ENCODE data around the gene MPV17L.
"Not testable (repeated sequence)": the region's sequence is repeated elsewhere in the genome, so short reads cannot be mapped to it uniquely, and the experiment has no call there.

The MPV17L gene

GRCh38 chr16:15395631-15396508 is at the start of gene MPV17L:
Gene MPV17L, plus strand, starts transcription at chr16:15395754. Its CDS starts 144 bp downstream, at chr16:15395898.
- not testable (repeated sequence) for DNase-seq

- DNase-seq = not testable (repeated sequence)
Measured at GRCh38 chr16:15348721-15349120, 46.8 kb upstream of the MPV17L start.

GRCh38 chr16:15351251-15351650 is 44.3 kb upstream of the MPV17L start:
- DNase-seq = not testable (repeated sequence)

GRCh38 chr16:15351745-15352144 is 43.8 kb upstream of the MPV17L start:
- not testable (repeated sequence) for DNase-seq

DNA sequence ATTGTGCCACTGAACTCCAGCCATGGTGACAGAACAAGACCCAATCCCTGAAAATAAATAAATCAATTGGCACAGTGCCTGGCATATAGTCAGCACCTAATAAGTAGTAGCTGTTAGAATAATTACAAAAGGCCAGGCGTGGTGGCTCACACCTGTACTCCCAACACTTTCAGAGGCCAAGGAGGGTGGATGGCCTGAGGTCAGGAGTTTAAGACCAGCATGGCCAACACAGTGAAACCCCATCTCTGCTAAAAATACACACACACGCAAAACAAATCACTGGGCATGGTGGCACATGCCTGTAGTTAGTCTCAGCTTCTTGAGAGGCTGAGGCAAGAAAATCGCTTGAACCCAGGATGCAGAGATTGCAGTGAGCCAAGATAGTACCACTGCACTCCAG is 42.7 kb upstream of the MPV17L start:
- DNase-seq = not testable (repeated sequence)

DNA sequence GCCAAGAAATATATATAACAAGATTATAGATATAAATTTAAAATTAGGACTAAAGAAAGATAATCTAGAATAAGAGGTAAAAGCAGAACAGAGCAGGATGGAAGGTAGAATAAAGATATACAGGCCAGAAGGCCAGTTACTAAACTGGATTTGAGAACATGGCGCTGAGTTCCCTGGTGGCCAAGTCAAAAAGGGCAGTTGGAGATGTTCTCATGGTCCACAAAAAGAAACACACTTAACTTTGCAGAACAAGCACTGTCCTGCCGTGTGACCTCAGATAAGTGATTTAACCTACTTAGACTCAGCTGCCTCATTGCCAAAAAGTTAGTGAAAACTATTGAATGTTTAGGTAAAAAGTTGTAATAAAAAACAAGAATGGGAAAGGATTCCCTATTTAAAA is 40.7 kb upstream of the MPV17L start:
- not testable (repeated sequence) for DNase-seq

GRCh38 chr16:15357495-15357894 is 38.1 kb upstream of the MPV17L start:
- DNase-seq = not testable (repeated sequence)

DNA sequence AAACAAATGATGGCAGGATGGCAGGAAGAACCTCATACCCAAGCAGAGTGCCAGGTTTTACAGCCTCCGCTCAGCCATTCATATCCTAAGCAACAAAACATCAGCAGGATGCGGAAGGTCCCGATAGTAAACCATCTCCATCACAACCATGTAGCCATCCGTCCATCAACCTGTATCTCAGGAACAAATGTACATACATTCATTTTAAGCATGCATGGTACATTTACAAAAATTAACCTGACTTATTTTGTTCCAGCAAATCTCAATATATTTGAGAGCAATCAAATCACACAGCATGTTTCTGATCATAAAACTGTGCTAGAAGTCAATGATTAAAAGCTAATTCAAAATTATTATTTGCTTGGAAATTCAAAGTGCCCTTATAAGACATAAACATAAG is 17.4 kb upstream of the MPV17L start, which contains the start of gene NPIPA5:
NPIPA5 (minus strand) TSS at position 101 of the 400 bp plus-strand sequence; CDS start at position 101, 0 bp downstream.
- not testable (repeated sequence) for DNase-seq

GRCh38 chr16:15382810-15383209 is 12.7 kb upstream of the MPV17L start:
- not testable (repeated sequence) for DNase-seq

GRCh38 chr16:15388060-15388459 is 7.5 kb upstream of the MPV17L start:
- DNase-seq = not testable (repeated sequence)

- DNase-seq = not testable (repeated sequence)
Measured at GRCh38 chr16:15389916-15390315, 5.6 kb upstream of the MPV17L start.

DNA sequence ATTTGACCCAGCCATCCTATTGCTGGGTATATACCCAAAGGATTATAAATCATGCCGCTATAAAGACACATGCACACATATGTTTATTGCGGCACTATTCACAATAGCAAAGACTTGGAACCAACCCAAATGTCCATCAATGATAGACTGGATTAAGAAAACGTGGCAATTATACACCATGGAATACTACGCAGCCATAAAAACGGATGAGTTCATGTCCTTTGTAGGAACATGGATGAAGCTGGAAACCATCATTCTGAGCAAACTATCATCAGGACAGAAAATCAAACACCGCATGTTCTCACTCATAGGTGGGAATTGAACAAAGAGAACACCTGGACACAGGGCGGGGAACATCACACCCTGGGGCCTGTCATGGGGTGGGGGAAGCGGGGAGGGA is 2.5 kb upstream of the MPV17L start:
- not testable (repeated sequence) for DNase-seq

DNA sequence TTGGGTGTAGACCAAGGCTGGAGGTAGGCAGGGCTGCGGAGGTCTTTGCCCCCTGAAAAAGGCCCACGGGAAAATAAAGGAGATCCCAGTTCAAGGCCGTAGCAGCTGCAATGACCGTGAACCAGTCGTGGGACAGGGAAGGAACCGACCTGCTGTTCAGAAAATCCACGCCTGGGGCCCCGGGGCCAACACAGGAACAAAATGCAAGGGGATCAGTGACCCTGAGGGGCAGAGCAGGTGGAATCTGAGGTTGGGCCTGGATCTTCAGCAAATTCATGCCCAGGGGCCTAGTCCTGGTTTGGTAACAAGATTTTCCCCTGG is 915 bp downstream of the MPV17L start:
- DNase-seq = not testable (repeated sequence)

DNA sequence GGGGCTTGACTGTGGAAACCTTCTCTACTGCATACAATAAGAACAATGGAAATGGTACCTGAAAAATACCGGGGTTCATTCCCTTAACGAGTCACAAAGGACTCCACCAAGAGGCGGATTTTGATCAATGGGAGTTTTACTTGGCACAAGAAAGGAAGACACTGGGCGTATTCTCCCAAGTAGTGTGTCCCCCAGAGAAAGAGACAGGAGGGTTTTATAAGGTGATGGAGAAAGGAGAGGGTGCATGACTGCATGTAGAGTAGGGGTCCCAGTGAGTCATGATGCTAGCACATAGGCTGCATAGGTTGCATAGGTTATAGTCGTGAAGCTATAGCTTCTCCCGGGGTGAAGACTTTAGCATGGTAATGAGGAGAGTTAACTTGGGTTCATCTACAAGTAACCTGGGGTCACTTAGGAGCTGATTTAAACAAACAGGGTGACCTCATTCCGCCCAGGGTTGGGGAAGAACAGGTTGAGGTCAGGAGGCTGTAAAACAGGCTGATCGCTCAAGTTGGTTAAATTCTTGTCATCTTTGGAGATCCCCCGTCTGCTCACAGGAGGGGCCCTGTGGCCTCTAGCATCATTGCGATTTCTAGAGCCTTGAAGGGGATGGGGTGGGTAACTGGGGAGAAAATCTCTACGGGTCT is 1.5 kb downstream of the MPV17L start:
- DNase-seq = no peak

DNA sequence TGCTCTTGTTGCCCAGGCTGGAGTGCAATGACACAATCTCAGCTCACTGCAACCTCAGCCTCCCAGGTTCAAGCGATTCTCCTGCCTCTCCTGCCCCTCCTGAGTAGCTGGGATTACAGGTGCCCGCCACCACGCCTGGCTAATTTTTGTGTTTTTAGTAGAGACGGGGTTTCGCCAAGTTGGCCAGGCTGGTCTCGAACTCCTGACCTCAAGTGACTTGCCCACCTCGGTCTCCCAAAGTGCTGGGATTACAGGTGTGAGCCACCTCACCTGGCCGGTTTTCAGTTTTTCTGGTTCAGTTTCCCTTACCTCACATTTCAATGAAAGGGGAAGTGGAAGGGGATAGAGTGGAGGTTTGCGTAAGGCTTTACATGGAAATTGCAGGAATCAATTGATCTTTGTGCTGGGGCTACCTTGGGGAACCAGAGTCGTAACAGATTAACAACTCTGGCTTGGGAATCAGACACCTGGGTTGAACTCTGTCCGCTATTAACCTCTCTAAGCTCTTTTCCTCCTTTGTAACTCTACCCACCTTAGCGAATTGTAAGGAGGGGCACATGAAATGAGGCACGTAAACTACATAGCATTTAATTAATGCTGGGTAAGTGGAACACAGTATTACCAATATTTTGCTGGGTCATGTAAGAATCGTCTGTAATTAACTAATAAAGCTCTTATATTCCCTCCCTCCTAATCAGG is 3.2 kb downstream of the MPV17L start:
- DNase-seq = no peak

- DNase-seq = no peak
Measured at GRCh38 chr16:15399317-15399716, 3.8 kb downstream of the MPV17L start.

GRCh38 chr16:15400314-15400713 is 4.8 kb downstream of the MPV17L start:
- not testable (repeated sequence) for DNase-seq

DNA sequence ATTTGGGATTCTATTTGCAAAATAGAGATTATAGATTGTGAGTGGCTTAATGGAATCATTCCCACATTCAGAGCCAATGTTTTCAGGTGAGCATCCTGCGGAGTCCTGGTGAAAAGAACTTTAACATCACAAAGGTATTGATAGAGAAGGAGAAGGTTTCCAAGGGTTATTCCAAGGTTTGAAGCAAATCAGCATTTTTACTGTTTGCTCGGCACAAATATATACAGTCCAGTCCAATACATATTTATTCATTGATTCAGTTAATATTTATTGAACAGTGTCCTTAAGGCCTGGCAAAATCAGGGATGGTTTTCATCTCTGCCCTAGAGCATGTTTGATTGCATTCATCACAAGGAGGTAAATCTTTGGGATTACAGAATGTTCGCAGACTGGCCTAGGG is 6.4 kb downstream of the MPV17L start:
- no peak for DNase-seq

DNA sequence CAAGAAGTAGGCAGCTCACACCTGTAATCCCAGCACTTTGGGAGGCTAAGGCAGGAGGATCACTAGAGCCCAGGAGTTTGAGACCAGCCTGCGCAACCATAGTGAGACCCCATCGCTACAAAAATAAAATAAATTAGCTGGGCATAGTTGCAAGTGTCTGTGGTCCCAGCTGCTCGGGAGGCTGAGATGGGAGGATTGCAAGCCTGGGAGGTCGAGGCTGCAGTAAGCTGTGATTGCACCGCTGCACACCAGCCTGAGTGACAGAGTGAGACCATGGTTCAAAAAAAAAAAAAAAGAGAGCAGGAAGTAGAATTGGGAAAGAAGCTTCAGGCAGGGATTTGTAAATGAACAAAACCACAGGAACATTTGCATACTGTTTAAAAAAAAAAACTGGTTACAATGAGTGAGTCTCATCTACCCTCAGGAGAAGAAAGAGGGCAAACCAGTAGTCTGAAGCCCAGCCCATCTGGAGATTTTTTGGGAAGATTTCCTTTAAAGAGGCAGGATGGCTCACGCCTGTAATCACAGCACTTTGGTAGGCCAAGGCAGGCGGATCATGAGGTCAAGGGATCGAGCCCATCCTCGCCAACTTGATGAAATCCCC is 7.9 kb downstream of the MPV17L start:
- DNase-seq = no peak

- DNase-seq = not testable (repeated sequence)
Measured at GRCh38 chr16:15404091-15404490, 8.5 kb downstream of the MPV17L start.

DNA sequence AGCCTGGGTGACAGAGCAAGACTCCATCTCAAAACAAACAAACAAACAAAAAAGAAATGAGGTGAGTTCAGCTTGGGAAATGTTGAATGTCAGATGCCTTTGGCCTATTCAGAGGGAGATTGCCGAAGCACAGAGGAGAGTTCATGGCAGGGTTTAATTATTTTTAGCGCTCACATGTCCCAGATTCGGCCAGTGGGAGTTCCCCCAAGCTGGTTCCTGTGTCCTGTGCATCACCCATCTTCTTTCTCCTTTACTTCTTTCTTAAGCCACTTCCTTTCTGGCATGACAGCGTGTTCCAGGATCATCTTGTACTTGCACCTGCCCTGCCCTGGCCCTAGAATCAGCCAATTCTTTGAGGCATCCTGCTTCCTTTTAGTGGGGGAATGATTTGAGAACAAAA is 9.2 kb downstream of the MPV17L start:
- DNase-seq = no peak

- not testable (repeated sequence) for DNase-seq
Measured at GRCh38 chr16:15407756-15408155, 12.2 kb downstream of the MPV17L start.

DNA sequence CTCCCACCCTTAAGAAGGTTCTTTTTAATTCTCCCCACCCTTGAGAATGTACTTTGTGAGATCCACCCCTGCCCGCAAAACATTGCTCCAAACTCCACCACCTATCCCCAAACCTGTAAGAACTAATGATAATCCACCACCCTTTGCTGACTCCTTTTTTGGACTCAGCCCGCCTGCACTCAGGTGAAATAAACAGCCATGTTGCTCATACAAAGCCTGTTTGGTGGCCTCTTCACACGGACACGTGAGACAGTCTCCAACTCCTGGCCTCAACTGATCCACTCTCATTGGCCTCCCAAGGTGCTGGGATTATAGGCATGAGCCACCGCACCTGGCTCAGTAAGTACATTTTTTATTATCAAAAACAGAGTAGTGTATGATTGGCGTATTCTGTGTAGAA is 13.9 kb downstream of the MPV17L start:
- not testable (repeated sequence) for DNase-seq

Measured in stimulated activated naive CD4-positive, alpha-beta T cell treated with Interleukin-2 at 50 U/mL for 16 hours (primary cell).